HG02973 (cell line): Measurements from ENCODE around the gene PDCD1LG2.
A peak's percentile ranks its signal among the peaks of the same experiment; 100 is the strongest.

Source experiments
- ATAC-seq: cut with Tn5 transposase; IDR thresholded peaks from one replicate; pipeline ENCODE4 v1.9.1; 2021; ENCODE audit warnings: moderate library complexity; ENCODE audit not compliant: unreplicated experiment

Gene PDCD1LG2

GRCh38 chr9:5529683-5530221 lies 19.4 kb downstream of the PDCD1LG2 start:
- no peak for ATAC-seq

- no peak for ATAC-seq
Observed at GRCh38 chr9:5531101-5531882, 21.0 kb downstream of the PDCD1LG2 start.

GRCh38 chr9:5532306-5532705 lies 22.0 kb downstream of the PDCD1LG2 start:
- no peak for ATAC-seq

- no peak for ATAC-seq
Observed at GRCh38 chr9:5532790-5533189, 22.5 kb downstream of the PDCD1LG2 start.

- ATAC-seq: no peak
Observed at GRCh38 chr9:5536684-5537083, 26.4 kb downstream of the PDCD1LG2 start.

- ATAC-seq: no peak
Observed at GRCh38 chr9:5543875-5544702, 33.8 kb downstream of the PDCD1LG2 start.

- no peak for ATAC-seq
Observed at GRCh38 chr9:5549658-5550650, 39.6 kb downstream of the PDCD1LG2 start.

GRCh38 chr9:5551368-5552150 lies 41.2 kb downstream of the PDCD1LG2 start:
- ATAC-seq: no peak

- no peak for ATAC-seq
Observed at GRCh38 chr9:5552301-5552700, 42.0 kb downstream of the PDCD1LG2 start.

- ATAC-seq: no peak
Observed at GRCh38 chr9:5553211-5553610, 42.9 kb downstream of the PDCD1LG2 start.

GRCh38 chr9:5554254-5554653 lies 43.9 kb downstream of the PDCD1LG2 start:
- ATAC-seq: peak; percentile 79

- ATAC-seq: no peak
Observed at GRCh38 chr9:5556101-5556705, 45.9 kb downstream of the PDCD1LG2 start.

- no peak for ATAC-seq
Observed at GRCh38 chr9:5557606-5558587, 47.6 kb downstream of the PDCD1LG2 start.

GRCh38 chr9:5559659-5560058 lies 49.3 kb downstream of the PDCD1LG2 start:
- ATAC-seq: no peak

- no peak for ATAC-seq
Observed at GRCh38 chr9:5560443-5561100, 50.2 kb downstream of the PDCD1LG2 start.

GRCh38 chr9:5561828-5562488 lies 51.6 kb downstream of the PDCD1LG2 start:
- no peak for ATAC-seq

- ATAC-seq: no peak
Observed at GRCh38 chr9:5562806-5563416, 52.6 kb downstream of the PDCD1LG2 start.
